GM21526 (cell line): ENCODE measurements around the gene CELSR3.

ENCODE experiments used
- ATAC-seq: cut with Tn5 transposase; IDR thresholded peaks from one replicate; pipeline ENCODE4 v1.9.1; 2021; ENCODE audit warnings: moderate library complexity; ENCODE audit not compliant: unreplicated experiment, low FRiP score

The CELSR3 gene

GRCh38 chr3:48662753-48663488 is at the start of gene CELSR3:
Gene CELSR3, minus strand, starts transcription at chr3:48662886. Its CDS starts 252 bp downstream, at chr3:48662634.
- ATAC-seq, result no peak

- no peak for ATAC-seq
These were observed 49.0 kb upstream of the CELSR3 start for GRCh38 chr3:48711727-48712126.

- ATAC-seq, result no peak
These were observed 46.4 kb upstream of the CELSR3 start for GRCh38 chr3:48709051-48709461.

- ATAC-seq, result no peak
These were observed 45.8 kb upstream of the CELSR3 start for GRCh38 chr3:48708481-48708889.

GRCh38 chr3:48707157-48707556 is 44.5 kb upstream of the CELSR3 start:
- ATAC-seq, result no peak

- ATAC-seq, result no peak
These were observed 39.7 kb upstream of the CELSR3 start for GRCh38 chr3:48702320-48702920.

- ATAC-seq, result no peak
These were observed 38.2 kb upstream of the CELSR3 start for GRCh38 chr3:48700731-48701405.

- no peak for ATAC-seq
These were observed 36.2 kb upstream of the CELSR3 start for GRCh38 chr3:48698891-48699290.

- no peak for ATAC-seq
These were observed 35.3 kb upstream of the CELSR3 start for GRCh38 chr3:48697952-48698351.

GRCh38 chr3:48696601-48697000 is 33.9 kb upstream of the CELSR3 start:
- no peak for ATAC-seq

- no peak for ATAC-seq
These were observed 33.5 kb upstream of the CELSR3 start for GRCh38 chr3:48696156-48696555.

GRCh38 chr3:48695393-48695753 is 32.7 kb upstream of the CELSR3 start:
- ATAC-seq, result no peak

GRCh38 chr3:48694610-48695392 is 32.1 kb upstream of the CELSR3 start:
- ATAC-seq, result no peak

GRCh38 chr3:48693826-48694225 is 31.1 kb upstream of the CELSR3 start:
- no peak for ATAC-seq

GRCh38 chr3:48692551-48692950 is 29.9 kb upstream of the CELSR3 start:
- no peak for ATAC-seq

- no peak for ATAC-seq
These were observed 28.3 kb upstream of the CELSR3 start for GRCh38 chr3:48690846-48691458.

GRCh38 chr3:48689384-48689783 is 26.7 kb upstream of the CELSR3 start:
- no peak for ATAC-seq

- no peak for ATAC-seq
These were observed 26.0 kb upstream of the CELSR3 start for GRCh38 chr3:48688737-48689075.

- no peak for ATAC-seq
These were observed 25.5 kb upstream of the CELSR3 start for GRCh38 chr3:48688032-48688736.

GRCh38 chr3:48687220-48687678 is 24.6 kb upstream of the CELSR3 start:
- ATAC-seq, result no peak
